HepG2 (cell line): ENCODE results near the gene TRMT1. TPM values are rescaled to one million over a fixed set of nuclear protein-coding genes. Genes with fewer than 3 reads are reported as not detected.

Source experiments
- ATAC-seq: fragments of 200-7000 bp; cut with Tn5 transposase; 3 replicates; pipeline ENCODE4 v1.9.1; 2020; ENCODE audit warnings: mild to moderate bottlenecking, moderate library complexity
- BruUV-seq: library from RNA; stranded (reverse); fragments of 400-500 nt; replicated peaks from 2 replicates; lab custom pipeline; 2021; lab: Mats Ljungman, UMichigan
- CTCF ChIA-PET: fragments of 300-600 bp; formaldehyde crosslinking; extraction: SDS; loops from one replicate; lab custom pipeline; 2021; ENCODE audit warnings: low total read pairs, inconsistent platforms, low intra/inter-chr PET ratio; lab: Yijun Ruan, JAX
- POLR2A ChIA-PET: fragments of 350-600 bp; sonication (Branson Sonifier 250); formaldehyde crosslinking; loops from one replicate; lab custom pipeline; 2020; ENCODE audit warnings: antibody characterized with exemption, inconsistent platforms; lab: Yijun Ruan, JAX
- DNase-seq: peaks from one replicate; pipeline ENCODE4 v3.0.0-alpha.2; 2015; ENCODE audit warnings: low spot score
- FAIRE-seq: peaks from 3 replicates; lab custom pipeline; 2011; peaks lifted over from hg19 to GRCh38; lab: Jason Lieb, UNC
- H2AFZ ChIP-seq: one replicate; pipeline ENCODE4 v1.6.1; 2011; ENCODE audit warnings: low read length, inconsistent platforms
- H3K27ac ChIP-seq: fragments of 300-600 bp; 3 replicates; pipeline ENCODE4 v1.8.0; 2011; ENCODE audit warnings: mixed run types, mild to moderate bottlenecking, mixed read lengths, low read length, inconsistent platforms; ENCODE audit not compliant: insufficient read depth; ENCODE audit errors: extremely low read length
- H3K27me3 ChIP-seq, 2 experiments: fragments of 200-600 bp in 1 of 2; 2 replicates in 1 of 2; 3 replicates in 1 of 2; pipeline versions ENCODE4 v1.6.0 to v1.8.0; 2011; ENCODE audit warnings: low read length in 2 of 2, mild to moderate bottlenecking in 2 of 2, moderate library complexity in 2 of 2, inconsistent platforms in 1 of 2; ENCODE audit not compliant: insufficient read depth in 2 of 2, control insufficient read depth in 1 of 2
- H3K36me3 ChIP-seq, 2 experiments: fragments of 200-600 bp in 1 of 2; replicated peaks in 1 of 2; 2 replicates in 1 of 2; 3 replicates in 1 of 2; pipeline versions ENCODE4 v1.5.1 to v1.8.0; 2011; ENCODE audit warnings: low read length in 2 of 2, inconsistent platforms in 1 of 2; ENCODE audit not compliant: insufficient read depth in 2 of 2, control insufficient read depth in 1 of 2
- H3K4me1 ChIP-seq: 2 replicates; pipeline ENCODE4 v1.5.1; 2012; ENCODE audit warnings: low read length, inconsistent platforms; ENCODE audit not compliant: insufficient read depth
- H3K4me2 ChIP-seq: 2 replicates; pipeline ENCODE4 v1.6.0; 2011; ENCODE audit warnings: low read depth, low read length, inconsistent platforms
- H3K4me3 ChIP-seq, 3 experiments: fragments of 200-600 bp in 1 of 3; sonication (generic), shearing (Covaris generic) in 1 of 3; replicated peaks in 1 of 3; 2 replicates each; pipeline ENCODE4 v1.5.1; 2011 to 2016; ENCODE audit warnings: low read length in 3 of 3, inconsistent platforms in 2 of 3, low read depth in 2 of 3, mild to moderate bottlenecking in 2 of 3, control low read depth in 1 of 3, mixed read lengths in 1 of 3; ENCODE audit not compliant: insufficient read depth in 1 of 3
- H3K79me2 ChIP-seq: one replicate; pipeline ENCODE4 v1.6.1; 2011; ENCODE audit warnings: low read length, inconsistent platforms; ENCODE audit not compliant: insufficient read depth
- H3K9ac ChIP-seq: 2 replicates; pipeline ENCODE4 v1.6.0; 2011; ENCODE audit warnings: mild to moderate bottlenecking, low read depth, low read length, inconsistent platforms; ENCODE audit not compliant: insufficient read depth
- H3K9me3 ChIP-seq: 2 replicates; pipeline ENCODE4 v1.5.1; 2012; ENCODE audit warnings: mild to moderate bottlenecking, low read length
- H4K20me1 ChIP-seq: 2 replicates; pipeline ENCODE4 v1.6.0; 2011; ENCODE audit warnings: inconsistent platforms, mild to moderate bottlenecking, low read length, moderate library complexity; ENCODE audit not compliant: insufficient read depth
- BCL6 ChIP-seq: IDR thresholded peaks from 2 replicates; pipeline ENCODE4 v1.6.1; 2016; ENCODE audit warnings: missing genetic modification reagents, missing compliant biosample characterization
- CHD4 ChIP-seq: fragments of 200-600 bp; sonication (generic); IDR thresholded peaks from 2 replicates; pipeline ENCODE4 v1.7.0; 2017; ENCODE audit warnings: mild to moderate bottlenecking, low read length, borderline replicate concordance
- DPF2 ChIP-seq: sonication (generic); formaldehyde crosslinking; IDR thresholded peaks from 2 replicates; pipeline ENCODE4 v1.4.0; 2020; ENCODE audit warnings: mild to moderate bottlenecking, low read depth, missing genetic modification reagents, borderline replicate concordance
- IKZF4 ChIP-seq: sonication (generic); formaldehyde crosslinking; IDR thresholded peaks from 2 replicates; pipeline ENCODE4 v1.5.1; 2020; ENCODE audit warnings: borderline replicate concordance, mild to moderate bottlenecking, low read depth, missing genetic modification reagents; ENCODE audit errors: not compliant biosample characterization
- ISX ChIP-seq: sonication (generic); formaldehyde crosslinking; conservative IDR thresholded peaks from 2 replicates; pipeline ENCODE4 v1.5.0; 2020; ENCODE audit warnings: missing genetic modification reagents
- SRY ChIP-seq: sonication (generic); formaldehyde crosslinking; IDR thresholded peaks from 2 replicates; pipeline ENCODE4 v1.8.0; 2022; ENCODE audit warnings: mild to moderate bottlenecking, missing genetic modification reagents
- ZNF878 ChIP-seq: sonication (generic); formaldehyde crosslinking; IDR thresholded peaks from 2 replicates; pipeline ENCODE4 v1.8.1; 2023; ENCODE audit warnings: mild to moderate bottlenecking, missing genetic modification reagents, moderate library complexity
- WGBS: methylation state at CpG from one replicate; pipeline ENCODE4 v1.1.6; 2017; ENCODE audit warnings: low lambda C conversion rate; 5-methylcytosine and 5-hydroxymethylcytosine counted together
- in situ Hi-C: cut with HindIII; loops from 2 replicates; pipeline ENCODE4 v1.10.0; 2017; ENCODE audit warnings: low pct_unique_long_range_greater_than_20kb; ENCODE audit not compliant: extremely low pct_ligation_motif_present
- intact Hi-C: fragments of 100-400 bp; cut with micrococcal nuclease; formaldehyde crosslinking; loops from one replicate; pipeline ENCODE4 v1.10.0; 2022; ENCODE audit not compliant: unreplicated experiment
- polyA plus RNA-seq, 8 experiments: library from polyadenylated mRNA; depleted of rRNA in 3 of 8; stranded (reverse) in 7 of 8; unstranded in 1 of 8; fragments of >200 nt; fragmentation: Illumina TruSeq in 4 of 8; extraction: Trizol in 4 of 8; gene quantifications; 2 replicates each; pipeline versions ENCODE4 v1.2.1 to v1.2.3, GENCODE V29; 2011 to 2016; ENCODE audit warnings: low read depth in 4 of 8, missing spikeins in 1 of 8, mixed read lengths in 1 of 8; ENCODE audit not compliant: insufficient read depth in 1 of 8
- total RNA-seq, 5 experiments: library from RNA; depleted of rRNA; stranded (reverse); fragments of >200 nt; fragmentation: Illumina TruSeq; extraction: Trizol; gene quantifications; 2 replicates each; pipeline ENCODE4 v1.2.3, GENCODE V29; 2016; ENCODE audit warnings: low read depth in 1 of 5
- TF ChIP-seq, protein P1 (sequence below): sonication (generic); formaldehyde crosslinking; IDR thresholded peaks from 2 replicates; pipeline ENCODE4 v1.5.0; 2020; ENCODE audit warnings: missing genetic modification reagents

TRMT1 gene
- total and polyA plus RNA-seq, 2 of the 13 experiments (the other 11 are each of a cell fraction or from before 2014, with no cell fraction given), result 35.5 to 44.1 TPM

DNA sequence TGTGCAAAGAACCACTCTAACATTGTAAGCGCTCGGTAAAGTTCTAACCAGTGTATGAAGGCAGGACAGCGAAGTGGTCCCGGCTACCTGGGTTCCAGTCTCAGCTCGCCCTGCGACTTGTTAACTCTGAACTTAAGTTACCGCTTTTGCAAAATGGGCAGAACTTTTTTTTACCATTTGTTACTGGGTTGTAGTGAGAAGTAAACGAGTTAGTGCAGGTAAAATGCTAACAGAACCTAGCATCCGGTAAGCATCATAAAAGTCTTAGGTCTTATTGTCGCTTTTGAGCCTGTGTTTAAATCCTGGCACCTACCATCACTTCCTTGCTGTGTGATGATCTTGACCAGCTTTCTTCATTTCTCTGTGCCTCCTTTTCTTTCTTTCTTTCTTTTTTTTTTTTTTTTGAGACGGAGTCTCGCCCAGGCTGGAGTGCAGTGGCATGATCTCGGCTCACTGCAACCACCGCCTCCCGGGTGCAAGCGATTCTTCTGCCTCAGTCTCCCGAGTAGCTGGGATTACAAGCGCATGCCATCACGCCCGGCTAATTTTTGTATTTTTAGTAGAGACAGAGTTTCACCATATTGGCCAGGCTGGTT lies 734 bp upstream of the TRMT1 start:
- Histone ChIP-seq H3K27me3 (no peaks in the 10 kb centered on the region; a peak in 1 of 5 replicates), H3K9me3 (no peaks in the 10 kb centered on the region), H3K27ac (peak overlapping the region; percentile 83), H4K20me1 (peaks cover 22% of the 10 kb centered on the region), H3K4me3 (peak overlapping the region; percentile 94 to 96 (median 95)), H3K36me3 (peaks cover 8 to 32% of the 10 kb centered on the region in 2 experiments; a peak in 4 of 5 replicates), H3K4me1 (peaks cover 42% of the 10 kb centered on the region), H2AFZ (peak overlapping the region; percentile 85), H3K9ac (peak overlapping the region; percentile 89), H3K79me2 (peaks cover 56% of the 10 kb centered on the region), H3K4me2 (peak overlapping the region; percentile 95)
- ChIA-PET CTCF (no interaction called here), POLR2A (interaction anchor here (0.6 to 2.7 kb wide), 14 partner anchors 11 to 456 kb away, joined by 3 to 20 read pairs (median 4); partner anchors contain the start of genes FARSA, IER2, JUNB and STX10)
- intact Hi-C loops (loop anchor here (5.0 kb wide), 1 partner anchor 35 kb away; the partner anchor contains the start of genes IER2 and STX10), in situ Hi-C loops (loop anchor here (5.0 kb wide), 1 partner anchor 35 kb away; the partner anchor contains the start of genes IER2 and STX10)
- ATAC-seq (peak; percentile 13), DNase-seq (no peak), FAIRE-seq (no peak)
- WGBS, result 2% methylated on average over 20 of the region's 20 CpGs
- TF ChIP-seq IKZF4 (CRISPR knock-in tag) (no peak), ZNF878 (CRISPR knock-in tag) (0 out of 2 replicates have a peak, but pooled peaks have one; percentile 36), BCL6 (peak; percentile 36; the same call in 1 of the 2 replicates), CHD4 (peak; percentile 86; the same call in 1 of the 2 replicates), ISX (no peak), DPF2 (CRISPR knock-in tag) (no peak), SRY (CRISPR knock-in tag) (0 out of 2 replicates have a peak, but pooled peaks have one; percentile 22)
- TF ChIP-seq, protein P1, sequence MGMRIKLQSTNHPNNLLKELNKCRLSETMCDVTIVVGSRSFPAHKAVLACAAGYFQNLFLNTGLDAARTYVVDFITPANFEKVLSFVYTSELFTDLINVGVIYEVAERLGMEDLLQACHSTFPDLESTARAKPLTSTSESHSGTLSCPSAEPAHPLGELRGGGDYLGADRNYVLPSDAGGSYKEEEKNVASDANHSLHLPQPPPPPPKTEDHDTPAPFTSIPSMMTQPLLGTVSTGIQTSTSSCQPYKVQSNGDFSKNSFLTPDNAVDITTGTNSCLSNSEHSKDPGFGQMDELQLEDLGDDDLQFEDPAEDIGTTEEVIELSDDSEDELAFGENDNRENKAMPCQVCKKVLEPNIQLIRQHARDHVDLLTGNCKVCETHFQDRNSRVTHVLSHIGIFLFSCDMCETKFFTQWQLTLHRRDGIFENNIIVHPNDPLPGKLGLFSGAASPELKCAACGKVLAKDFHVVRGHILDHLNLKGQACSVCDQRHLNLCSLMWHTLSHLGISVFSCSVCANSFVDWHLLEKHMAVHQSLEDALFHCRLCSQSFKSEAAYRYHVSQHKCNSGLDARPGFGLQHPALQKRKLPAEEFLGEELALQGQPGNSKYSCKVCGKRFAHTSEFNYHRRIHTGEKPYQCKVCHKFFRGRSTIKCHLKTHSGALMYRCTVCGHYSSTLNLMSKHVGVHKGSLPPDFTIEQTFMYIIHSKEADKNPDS (CRISPR knock-in tag), result no peak
- BruUV-seq, result no TSS peak
